LoVo (cell line): Measurements from ENCODE around the gene MRPL10.
A peak's percentile ranks its signal among the peaks of the same experiment; 100 is the strongest.

Source experiments
- DNase-seq: peaks from one replicate; pipeline ENCODE4 v3.0.0-alpha.2; 2016; ENCODE audit warnings: low spot score

MRPL10 gene

GRCh38 chr17:47857551-47858455 lies 26.5 kb upstream of the MRPL10 start:
- no peak for DNase-seq

- no peak for DNase-seq
Observed at GRCh38 chr17:47856830-47857229, 25.5 kb upstream of the MRPL10 start.

- DNase-seq: no peak
Observed at GRCh38 chr17:47855737-47856136, 24.4 kb upstream of the MRPL10 start.

- DNase-seq: no peak
Observed at GRCh38 chr17:47853616-47854015, 22.3 kb upstream of the MRPL10 start.

- DNase-seq: no peak
Observed at GRCh38 chr17:47852113-47852949, 21.0 kb upstream of the MRPL10 start.

- no peak for DNase-seq
Observed at GRCh38 chr17:47851764-47852112, 20.4 kb upstream of the MRPL10 start.

- DNase-seq: peak; percentile 90
Observed at GRCh38 chr17:47850692-47851573, 19.6 kb upstream of the MRPL10 start, which contains the start of gene SP6. Gene SP6, minus strand, starts transcription at chr17:47851163. Its CDS starts 2,734 bp downstream, at chr17:47848429.

GRCh38 chr17:47850373-47850691 lies 19.0 kb upstream of the MRPL10 start:
- DNase-seq: no peak

GRCh38 chr17:47848198-47848513 lies 16.8 kb upstream of the MRPL10 start:
- no peak for DNase-seq

GRCh38 chr17:47847341-47848197 lies 16.2 kb upstream of the MRPL10 start:
- no peak for DNase-seq

- DNase-seq: no peak
Observed at GRCh38 chr17:47846716-47847340, 15.5 kb upstream of the MRPL10 start.

- DNase-seq: no peak
Observed at GRCh38 chr17:47845716-47846075, 14.4 kb upstream of the MRPL10 start.

- no peak for DNase-seq
Observed at GRCh38 chr17:47844814-47845715, 13.7 kb upstream of the MRPL10 start.

GRCh38 chr17:47844227-47844626 lies 12.9 kb upstream of the MRPL10 start:
- no peak for DNase-seq

- DNase-seq: no peak
Observed at GRCh38 chr17:47843391-47843730, 12.0 kb upstream of the MRPL10 start.

- peak; percentile 14 for DNase-seq
Observed at GRCh38 chr17:47841488-47842291, 10.3 kb upstream of the MRPL10 start.

- peak; percentile 90 for DNase-seq
Observed at GRCh38 chr17:47840742-47841487, 9.6 kb upstream of the MRPL10 start, which contains the start of gene SCRN2. Gene SCRN2, minus strand, starts transcription at chr17:47841273. Its CDS starts 430 bp downstream, at chr17:47840843.

GRCh38 chr17:47840001-47840741 lies 8.8 kb upstream of the MRPL10 start:
- no peak for DNase-seq
